Central memory CD4-positive, alpha-beta T cell (primary cell): ENCODE results near the gene IL6.
A peak's percentile ranks its signal among the peaks of the same experiment; 100 is the strongest.
"Not testable (repeated sequence)": the region's sequence is repeated elsewhere in the genome, so short reads cannot be mapped to it uniquely, and the experiment has no call there.

ENCODE experiments used
- DNase-seq: peaks from one replicate; pipeline ENCODE4 v3.0.0; 2022
- total RNA-seq, 3 experiments: gene quantifications; one replicate each; lab custom pipeline; 2026; lab: John Stamatoyannopoulos, UW

The IL6 gene
- 0 to 1.3 (median 0.05) reads per million in 3 experiments for total RNA-seq

- DNase-seq = peak; percentile 9
These were observed at the start of gene IL6 for GRCh38 chr7:22726907-22727713. Gene IL6 (plus strand): TSS chr7:22727200. CDS start chr7:22727263, 63 bp downstream.

GRCh38 chr7:22677263-22677662 is 49.7 kb upstream of the IL6 start:
- DNase-seq = not testable (repeated sequence)

DNA sequence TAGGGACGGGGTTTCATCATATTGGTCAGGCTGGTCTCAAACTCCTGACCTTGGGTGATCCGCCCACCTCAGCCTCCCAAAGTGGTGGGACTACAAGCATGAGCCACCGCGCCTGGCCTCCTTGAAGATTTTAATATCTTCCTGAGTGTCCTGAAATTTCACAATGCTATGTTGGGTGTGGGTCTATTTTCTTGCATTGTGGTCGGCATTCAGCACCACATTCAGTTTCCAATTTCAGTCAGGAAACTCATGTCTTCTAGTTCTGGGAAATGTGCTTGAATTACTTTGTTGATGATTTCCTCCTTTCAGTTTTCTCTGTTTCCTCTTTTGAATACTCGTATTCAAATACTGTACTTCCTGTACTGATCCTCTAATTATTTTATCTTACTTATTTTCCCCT is 49.3 kb upstream of the IL6 start:
- no peak for DNase-seq

- DNase-seq = no peak
These were observed 46.5 kb upstream of the IL6 start for GRCh38 chr7:22680482-22680911.

DNA sequence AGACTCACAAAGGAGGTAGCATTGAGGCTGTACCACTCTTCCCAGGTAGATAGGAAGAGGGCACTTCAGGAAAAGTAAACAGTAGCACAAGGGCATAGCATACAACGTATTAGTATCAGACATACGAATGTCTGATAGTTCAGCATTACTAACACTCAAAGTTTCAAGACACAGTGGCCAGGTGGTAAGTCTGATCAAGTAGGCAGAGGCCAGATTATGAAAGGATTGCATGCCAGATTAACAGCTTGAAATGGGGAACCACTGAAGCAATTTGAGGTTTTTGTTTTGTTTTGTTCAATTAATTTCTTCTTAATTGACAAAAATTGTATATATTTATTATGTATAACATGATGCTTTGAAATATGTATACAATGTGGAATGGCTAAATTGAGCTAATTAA is 45.7 kb upstream of the IL6 start:
- DNase-seq = no peak

DNA sequence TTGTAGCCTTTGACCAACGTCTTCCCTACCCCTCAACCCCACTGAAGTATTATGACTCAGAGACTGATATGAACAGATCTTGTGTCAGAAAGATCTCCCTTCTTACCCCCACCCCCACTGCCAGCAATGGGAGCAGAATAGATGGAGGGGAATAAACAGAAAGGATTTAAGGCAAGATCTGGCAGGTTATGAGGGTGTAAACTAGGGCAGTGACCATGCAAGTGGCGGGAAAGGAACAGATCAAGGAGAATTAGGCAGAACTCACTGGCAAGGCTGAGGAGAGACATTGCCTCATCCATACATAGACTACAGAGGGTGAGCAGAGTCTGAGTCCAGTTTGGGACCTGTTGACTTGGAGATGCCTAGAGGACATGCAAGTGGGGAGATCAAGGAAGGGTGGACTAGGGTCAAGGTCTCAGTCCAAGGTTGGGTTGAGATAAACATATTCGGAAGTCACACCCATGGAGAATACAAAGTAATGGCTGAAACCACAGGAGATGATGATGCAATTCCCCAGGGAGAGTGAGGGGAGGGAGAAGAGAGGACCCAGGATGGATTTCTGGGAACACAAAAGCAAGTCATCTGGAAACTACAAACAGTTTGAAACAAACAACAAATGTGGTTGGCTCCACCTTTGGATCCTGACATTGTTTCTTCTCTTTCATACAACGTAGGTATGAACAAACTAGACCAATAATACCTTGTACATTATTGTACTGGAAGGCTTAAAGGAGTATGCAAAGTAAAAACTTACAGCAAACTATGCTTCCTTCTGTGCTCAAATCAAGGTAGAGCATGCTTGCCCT is 44.9 kb upstream of the IL6 start:
- no peak for DNase-seq

DNA sequence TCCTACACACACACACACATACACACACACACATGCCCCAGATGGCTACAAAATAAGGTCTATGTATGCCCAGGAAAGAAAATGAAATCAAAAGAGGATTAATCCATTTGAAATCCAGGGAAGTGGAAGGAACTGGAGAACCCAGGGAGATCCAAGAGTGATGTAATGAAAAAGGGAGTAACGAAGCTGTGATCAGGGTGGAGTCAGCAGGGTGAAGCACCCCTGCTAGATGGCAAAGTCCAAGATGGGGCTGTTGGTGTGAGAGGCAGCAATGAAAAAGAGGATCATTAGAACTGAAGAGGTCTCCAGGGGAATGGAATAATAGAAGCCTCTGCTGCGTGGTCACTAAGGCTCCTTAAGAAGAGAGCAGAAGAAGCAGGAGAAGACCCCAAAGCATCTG is 43.6 kb upstream of the IL6 start:
- DNase-seq = no peak

DNA sequence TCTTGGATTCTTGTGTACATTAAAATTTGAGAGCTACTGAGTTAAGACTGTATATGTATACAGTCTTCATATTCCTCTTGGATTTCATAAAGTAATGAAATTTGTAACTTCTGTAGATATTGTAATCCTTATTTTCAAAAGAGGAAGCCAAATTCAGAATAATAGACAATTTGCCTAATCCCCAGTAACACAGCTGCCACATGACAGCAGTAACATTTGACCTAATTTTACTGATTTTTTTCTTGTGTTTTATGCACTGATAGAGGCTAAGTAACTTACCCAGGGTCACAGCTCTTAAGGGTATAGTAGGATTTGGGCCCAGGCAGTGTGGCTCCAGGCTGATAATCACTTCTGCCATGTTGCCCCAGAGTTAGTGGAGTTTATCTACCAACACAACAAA is 40.4 kb upstream of the IL6 start:
- no peak for DNase-seq

GRCh38 chr7:22688084-22688483 is 38.9 kb upstream of the IL6 start:
- DNase-seq = no peak

- not testable (repeated sequence) for DNase-seq
These were observed 38.1 kb upstream of the IL6 start for GRCh38 chr7:22688934-22689333.

GRCh38 chr7:22694597-22695207 is 32.3 kb upstream of the IL6 start:
- no peak for DNase-seq

DNA sequence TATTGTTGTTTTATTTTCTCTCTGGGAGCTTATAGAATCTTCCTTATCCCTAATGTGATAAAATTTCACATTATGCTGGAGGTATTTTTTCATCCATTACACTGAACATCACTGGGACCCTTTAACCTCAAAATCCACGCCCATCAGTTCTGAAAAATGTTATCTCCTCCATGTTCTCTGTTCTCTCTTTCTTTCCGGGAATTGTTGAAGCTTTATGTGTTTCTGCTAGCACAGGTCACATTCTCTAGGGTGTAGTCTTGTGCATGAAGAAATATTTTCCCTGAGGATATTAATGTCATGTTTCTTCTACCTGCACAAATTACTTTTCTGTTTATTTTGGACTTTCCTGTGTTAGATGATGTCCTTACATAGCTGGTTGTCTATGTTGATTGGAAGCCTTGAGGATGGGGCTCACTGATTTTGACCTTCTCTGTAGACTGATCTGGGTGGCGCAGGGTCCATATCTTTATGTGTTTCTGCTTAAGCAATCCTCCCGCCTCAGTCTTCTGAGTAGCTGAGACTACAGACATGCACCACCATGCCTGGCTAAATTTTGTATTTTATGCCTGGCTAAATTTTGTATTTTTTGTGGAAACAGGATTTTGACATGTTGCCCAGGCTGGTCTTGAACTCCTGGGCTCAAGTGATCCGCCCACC is 31.4 kb upstream of the IL6 start:
- DNase-seq = no peak

DNA sequence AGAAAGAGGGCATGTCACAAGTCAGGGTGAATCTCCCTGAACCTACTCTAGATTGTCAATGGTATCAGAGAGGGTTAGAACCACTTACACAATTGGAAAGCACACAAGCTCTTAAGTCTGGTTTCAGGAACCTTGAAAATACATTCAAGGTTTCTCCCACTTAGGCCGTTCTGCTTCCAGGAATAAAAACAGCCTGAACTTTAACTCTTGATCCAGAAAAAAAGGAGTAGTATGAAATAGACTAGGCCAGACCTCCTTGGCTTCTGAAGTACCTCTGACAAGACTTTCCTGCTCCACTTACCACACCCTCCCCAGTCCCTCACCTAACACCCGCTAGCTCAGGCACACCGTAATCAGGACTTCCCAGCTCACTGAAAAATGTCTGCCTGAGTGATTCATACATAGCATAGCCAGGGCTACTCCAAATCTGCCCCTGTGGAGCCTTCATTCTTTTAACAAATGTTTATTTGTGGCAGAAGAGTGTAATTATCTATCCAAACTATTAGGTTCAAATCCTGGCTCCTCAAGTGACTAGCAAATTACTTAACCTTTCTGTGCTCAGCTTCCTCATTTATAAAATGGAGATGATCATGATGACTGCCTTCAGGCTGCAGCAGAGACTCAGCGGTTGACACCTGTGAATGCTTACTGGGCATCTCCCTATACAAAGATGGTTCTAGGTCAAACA is 30.3 kb upstream of the IL6 start:
- DNase-seq = no peak

DNA sequence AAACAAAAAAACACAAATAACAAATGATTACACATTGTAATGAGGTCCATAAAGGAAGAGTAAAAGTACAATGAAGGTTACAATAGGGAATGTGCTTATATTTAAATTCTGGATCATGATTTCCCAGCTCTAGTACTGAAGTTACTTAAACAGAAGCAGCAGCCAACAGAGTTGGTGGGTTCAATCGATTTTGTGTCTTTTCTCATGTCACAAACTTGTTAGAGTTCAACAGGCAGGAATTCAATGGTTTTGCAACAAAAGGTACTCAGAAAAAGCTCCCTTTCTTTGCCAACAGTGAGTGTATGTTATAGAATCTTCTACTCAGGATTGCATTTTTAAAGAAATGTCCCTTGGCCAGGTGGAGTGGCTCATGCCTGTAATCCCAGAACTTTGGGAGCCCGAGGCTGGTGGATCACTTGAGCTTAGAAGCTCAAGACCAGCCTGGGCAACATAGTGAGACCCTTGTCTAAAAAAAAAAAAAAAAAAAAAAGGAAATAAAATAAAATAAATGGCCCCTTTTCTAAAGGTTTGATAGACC is 29.6 kb upstream of the IL6 start:
- no peak for DNase-seq

GRCh38 chr7:22697876-22698606 is 29.0 kb upstream of the IL6 start:
- DNase-seq = peak; percentile 22

- no peak for DNase-seq
These were observed 28.2 kb upstream of the IL6 start for GRCh38 chr7:22698767-22699166.

GRCh38 chr7:22700559-22701002 is 26.4 kb upstream of the IL6 start:
- DNase-seq = no peak

- DNase-seq = no peak
These were observed 24.5 kb upstream of the IL6 start for GRCh38 chr7:22702516-22702915.

GRCh38 chr7:22703107-22703855 is 23.7 kb upstream of the IL6 start:
- DNase-seq = not testable (repeated sequence)

GRCh38 chr7:22703978-22704610 is 22.9 kb upstream of the IL6 start:
- not testable (repeated sequence) for DNase-seq
